GM12878 (cell line): ENCODE results near the gene FBXL17. TPM values are rescaled to one million over a fixed set of nuclear protein-coding genes. Genes with fewer than 3 reads are reported as not detected.

ENCODE experiments used
- ATAC-seq: fragments of 200-7000 bp; cut with Tn5 transposase; 3 replicates; pipeline ENCODE4 v1.9.1; 2020; ENCODE audit warnings: mild to moderate bottlenecking, moderate library complexity
- BruUV-seq: library from RNA; stranded (reverse); fragments of 400-500 nt; replicated peaks from 2 replicates; lab custom pipeline; 2021; lab: Mats Ljungman, UMichigan
- CTCF ChIA-PET: fragments of 300-600 bp; sonication (Branson Sonifier 250); formaldehyde crosslinking; extraction: SDS; loops from one replicate; lab custom pipeline; 2021; ENCODE audit warnings: inconsistent platforms; lab: Yijun Ruan, JAX
- POLR2A ChIA-PET: fragments of 350-600 bp; formaldehyde crosslinking; extraction: SDS; loops from one replicate; lab custom pipeline; 2021; ENCODE audit warnings: inconsistent platforms; lab: Charles Lee
- RAD21 ChIA-PET: fragments of 300-600 bp; sonication (Branson Sonifier 250); formaldehyde crosslinking; loops from one replicate; lab custom pipeline; 2023; ENCODE audit warnings: antibody characterized with exemption; ENCODE audit not compliant: unreplicated experiment; lab: Charles Lee
- SMC1A ChIA-PET: fragments of 300-600 bp; sonication (Branson Sonifier 250); formaldehyde crosslinking; loops from one replicate; lab custom pipeline; 2023; ENCODE audit not compliant: unreplicated experiment, uncharacterized antibody; lab: Charles Lee
- DNase-seq: peaks from one replicate; pipeline ENCODE4 v3.0.0-alpha.2; 2011; ENCODE audit warnings: low read depth, low spot score
- FAIRE-seq: peaks from 3 replicates; lab custom pipeline; 2011; peaks lifted over from hg19 to GRCh38; lab: Jason Lieb, UNC
- H2AFZ ChIP-seq: 2 replicates; pipeline ENCODE4 v1.6.0; 2011; ENCODE audit warnings: low read depth, low read length, control low read depth; ENCODE audit not compliant: control insufficient read depth
- H3K27ac ChIP-seq: 2 replicates; pipeline ENCODE4 v1.5.1; 2011; ENCODE audit warnings: control low read depth; ENCODE audit not compliant: control insufficient read depth, insufficient read depth
- H3K27me3 ChIP-seq, 2 experiments: replicated peaks in 1 of 2; 2 replicates each; pipeline versions ENCODE4 v1.6.0 to v1.6.1; 2011; ENCODE audit warnings: low read length in 1 of 2; ENCODE audit not compliant: control insufficient read depth in 2 of 2, insufficient read depth in 2 of 2
- H3K36me3 ChIP-seq, 2 experiments: 2 replicates each; pipeline ENCODE4 v1.5.1; 2011; ENCODE audit warnings: low read length in 1 of 2; ENCODE audit not compliant: control insufficient read depth in 2 of 2, insufficient read depth in 2 of 2
- H3K4me1 ChIP-seq: 2 replicates; pipeline ENCODE4 v1.6.1; 2011; ENCODE audit warnings: mild to moderate bottlenecking, low read length, moderate library complexity, mixed read lengths; ENCODE audit not compliant: control insufficient read depth, insufficient read depth
- H3K4me2 ChIP-seq: 2 replicates; pipeline ENCODE4 v1.6.0; 2011; ENCODE audit warnings: control low read depth; ENCODE audit not compliant: control insufficient read depth, insufficient read depth
- H3K4me3 ChIP-seq: fragments of 200-600 bp; sonication (generic); 2 replicates; pipeline ENCODE4 v1.5.1; 2016
- H3K79me2 ChIP-seq: 2 replicates; pipeline ENCODE4 v1.6.0; 2011; ENCODE audit warnings: low read length; ENCODE audit not compliant: control insufficient read depth, insufficient read depth
- H3K9ac ChIP-seq: 2 replicates; pipeline ENCODE4 v1.8.0; 2011; ENCODE audit warnings: low read length, control low read depth, mixed read lengths; ENCODE audit not compliant: control insufficient read depth, insufficient read depth
- H3K9me3 ChIP-seq: replicated peaks from 3 replicates; pipeline ENCODE4 v1.5.1; 2011; ENCODE audit warnings: mild to moderate bottlenecking, low read length; ENCODE audit not compliant: control insufficient read depth, insufficient read depth
- H4K20me1 ChIP-seq: 2 replicates; pipeline ENCODE4 v1.6.0; 2011; ENCODE audit not compliant: control insufficient read depth, insufficient read depth
- BCL11A ChIP-seq: IDR thresholded peaks from 2 replicates; pipeline ENCODE4 v1.6.1; 2011; ENCODE audit warnings: low read depth, low read length
- CBFB ChIP-seq: IDR thresholded peaks from 2 replicates; pipeline ENCODE4 v1.6.1; 2016; ENCODE audit warnings: antibody characterized with exemption, low read depth
- CHD1 ChIP-seq: IDR thresholded peaks from 2 replicates; pipeline ENCODE4 v1.6.1; 2012; ENCODE audit warnings: low read depth, low read length, improper control_type of control experiment
- EED ChIP-seq: sonication (generic); IDR thresholded peaks from 2 replicates; pipeline ENCODE4 v1.6.1; 2016; ENCODE audit warnings: antibody characterized with exemption, low read depth
- NR2C1 ChIP-seq: fragments of 450-650 bp; IDR thresholded peaks from 2 replicates; pipeline ENCODE4 v1.6.1; 2017; ENCODE audit warnings: antibody characterized with exemption, mild to moderate bottlenecking, moderate library complexity
- RELA ChIP-seq: fragments of 450-650 bp; IDR thresholded peaks from 2 replicates; pipeline ENCODE4 v1.8.0; 2014; ENCODE audit warnings: borderline replicate concordance; ENCODE audit not compliant: partially characterized antibody
- SMC3 ChIP-seq: IDR thresholded peaks from 2 replicates; pipeline ENCODE4 v1.6.1; 2011; ENCODE audit warnings: low read length, improper control_type of control experiment, borderline replicate concordance
- ZNF24 ChIP-seq: fragments of 450-650 bp; IDR thresholded peaks from 2 replicates; pipeline ENCODE4 v1.6.1; 2017; ENCODE audit warnings: antibody characterized with exemption, mild to moderate bottlenecking
- ZNF384 ChIP-seq: IDR thresholded peaks from 2 replicates; pipeline ENCODE4 v1.6.1; 2012; ENCODE audit warnings: low read depth, mild to moderate bottlenecking, low read length, improper control_type of control experiment, borderline replicate concordance
- WGBS: methylation state at CpG from one replicate; pipeline ENCODE4 v1.1.6; 2016; ENCODE audit warnings: low lambda C conversion rate; ENCODE audit not compliant: insufficient replicate concordance, insufficient coverage; ENCODE audit errors: missing lambda C conversion rate; 5-methylcytosine and 5-hydroxymethylcytosine counted together
- in situ Hi-C: fragments of 300-500 bp; cut with MboI; formaldehyde crosslinking; loops from 9 replicates; pipeline ENCODE4 v1.14.3; 2018; ENCODE audit warnings: mixed read lengths
- intact Hi-C: fragments of 100-400 bp; cut with micrococcal nuclease; formaldehyde crosslinking; loops from one replicate; pipeline ENCODE4 v1.14.2; 2022; ENCODE audit not compliant: unreplicated experiment
- polyA plus RNA-seq, 11 experiments: library from polyadenylated mRNA; depleted of rRNA in 4 of 11; unstranded in 6 of 11; stranded (reverse) in 5 of 11; fragments of >200 nt; fragmentation: Nextera tagmentation in 4 of 11; fragmentation: Illumina TruSeq in 1 of 11; extraction: Ambion mirVana in 4 of 11; extraction: Trizol in 1 of 11; gene quantifications; 1 replicate in 1 of 11; 2 replicates in 10 of 11; pipeline versions ENCODE4 v1.2.1 to v1.2.3, GENCODE V29; 2011 to 2016; ENCODE audit warnings: inconsistent platforms in 2 of 11, missing spikeins in 2 of 11, low read depth in 1 of 11
- total RNA-seq, 4 experiments: library from RNA; depleted of rRNA in 3 of 4; stranded (reverse); fragments of >200 nt in 3 of 4; fragmentation: Illumina TruSeq in 1 of 4; extraction: Trizol in 1 of 4; gene quantifications; 2 replicates each; pipeline versions ENCODE4 v1.2.1 to v1.2.3, GENCODE V29; 2013 to 2021
- TF ChIP-seq, protein P1 (sequence below): fragments of 450-650 bp; IDR thresholded peaks from 2 replicates; pipeline ENCODE4 v1.6.1; 2017; ENCODE audit warnings: mild to moderate bottlenecking
- TF ChIP-seq, protein P2 (sequence below): fragments of 450-650 bp; IDR thresholded peaks from 2 replicates; pipeline ENCODE4 v1.6.1; 2014; ENCODE audit warnings: mild to moderate bottlenecking
- TF ChIP-seq, protein P3 (sequence below): fragments of 450-650 bp; IDR thresholded peaks from 2 replicates; pipeline ENCODE4 v1.6.1; 2016; ENCODE audit warnings: mild to moderate bottlenecking

Gene FBXL17
- total and polyA plus RNA-seq, 10 of the 15 experiments (the other 5 are each of a cell fraction or from before 2014, with no cell fraction given): 0.88 to 9.0 (median 4.4) TPM

DNA sequence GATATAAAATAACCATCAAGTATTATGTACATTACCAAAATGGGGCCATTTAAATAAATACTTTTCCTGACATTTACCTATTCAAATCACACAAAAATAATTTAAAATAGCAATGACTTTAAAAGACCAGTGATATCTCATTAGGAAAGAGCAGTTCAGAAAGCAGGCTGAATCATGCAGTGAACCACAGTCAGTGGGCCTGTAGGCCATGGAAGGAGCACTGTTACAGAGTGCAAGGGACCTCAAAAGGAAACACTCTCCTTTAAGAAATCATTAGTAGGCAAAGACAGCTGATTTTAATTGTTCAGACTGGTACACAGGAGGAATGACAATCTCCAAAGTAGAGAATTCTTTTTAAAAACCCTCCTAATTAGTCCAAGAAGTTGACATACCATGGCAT is 427.6 kb downstream of the FBXL17 start:
- RAD21 ChIA-PET: no interaction called here
- intact Hi-C loops (no loop called here), in situ Hi-C loops (no loop called here)
- H4K20me1 ChIP-seq: no peaks in the 10 kb centered on the region
- no peaks in the 10 kb centered on the region for H3K79me2 ChIP-seq
- no peak overlapping the region for H3K9ac ChIP-seq
- FAIRE-seq (no peak), DNase-seq (no peak), ATAC-seq (no peak)
- BruUV-seq: no TSS peak
- no peaks in the 10 kb centered on the region for H3K27me3 ChIP-seq
- H3K27ac ChIP-seq: no peak overlapping the region
- SMC1A ChIA-PET: no interaction called here
- no peak overlapping the region for H3K4me2 ChIP-seq
- H2AFZ ChIP-seq: no peak overlapping the region
- no peak overlapping the region for H3K4me3 ChIP-seq
- no peaks in the 10 kb centered on the region for H3K4me1 ChIP-seq
- POLR2A ChIA-PET: no interaction called here
- no peaks in the 10 kb centered on the region for H3K36me3 ChIP-seq
- H3K9me3 ChIP-seq: no peaks in the 10 kb centered on the region
- CTCF ChIA-PET: no interaction called here
- TF ChIP-seq, protein P1, sequence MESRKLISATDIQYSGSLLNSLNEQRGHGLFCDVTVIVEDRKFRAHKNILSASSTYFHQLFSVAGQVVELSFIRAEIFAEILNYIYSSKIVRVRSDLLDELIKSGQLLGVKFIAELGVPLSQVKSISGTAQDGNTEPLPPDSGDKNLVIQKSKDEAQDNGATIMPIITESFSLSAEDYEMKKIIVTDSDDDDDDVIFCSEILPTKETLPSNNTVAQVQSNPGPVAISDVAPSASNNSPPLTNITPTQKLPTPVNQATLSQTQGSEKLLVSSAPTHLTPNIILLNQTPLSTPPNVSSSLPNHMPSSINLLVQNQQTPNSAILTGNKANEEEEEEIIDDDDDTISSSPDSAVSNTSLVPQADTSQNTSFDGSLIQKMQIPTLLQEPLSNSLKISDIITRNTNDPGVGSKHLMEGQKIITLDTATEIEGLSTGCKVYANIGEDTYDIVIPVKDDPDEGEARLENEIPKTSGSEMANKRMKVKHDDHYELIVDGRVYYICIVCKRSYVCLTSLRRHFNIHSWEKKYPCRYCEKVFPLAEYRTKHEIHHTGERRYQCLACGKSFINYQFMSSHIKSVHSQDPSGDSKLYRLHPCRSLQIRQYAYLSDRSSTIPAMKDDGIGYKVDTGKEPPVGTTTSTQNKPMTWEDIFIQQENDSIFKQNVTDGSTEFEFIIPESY: no peak

DNA sequence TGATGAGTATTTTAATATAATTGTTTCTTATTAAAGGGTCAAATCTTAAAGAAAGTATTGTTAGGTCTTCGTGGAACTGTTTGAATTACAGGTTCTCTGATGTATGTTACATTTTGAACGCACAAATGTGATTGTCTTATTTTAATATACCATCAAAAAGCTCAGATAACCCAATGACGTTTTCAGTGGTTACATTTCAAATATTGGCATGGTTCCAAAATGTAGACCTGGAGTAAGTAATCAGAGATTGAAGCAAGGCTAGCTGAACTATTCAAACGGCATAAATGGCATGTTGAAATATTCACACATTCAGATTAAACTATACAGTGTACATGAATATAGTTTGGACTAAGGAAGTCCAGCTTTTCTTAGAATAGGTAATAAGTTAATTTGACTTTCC is 429.4 kb downstream of the FBXL17 start:
- H3K27ac ChIP-seq: no peak overlapping the region
- POLR2A ChIA-PET: no interaction called here
- CTCF ChIA-PET: no interaction called here
- FAIRE-seq: no peak
- no peaks in the 10 kb centered on the region for H3K27me3 ChIP-seq
- H3K9ac ChIP-seq: no peak overlapping the region
- no peaks in the 10 kb centered on the region for H3K36me3 ChIP-seq
- no peak for ATAC-seq
- SMC1A ChIA-PET: interaction anchor here (1.7 kb wide), 1 partner anchor 25 kb away, joined by 5 read pairs; no protein-coding TSS in a partner anchor
- H3K9me3 ChIP-seq: no peaks in the 10 kb centered on the region
- TF ChIP-seq, protein P2, sequence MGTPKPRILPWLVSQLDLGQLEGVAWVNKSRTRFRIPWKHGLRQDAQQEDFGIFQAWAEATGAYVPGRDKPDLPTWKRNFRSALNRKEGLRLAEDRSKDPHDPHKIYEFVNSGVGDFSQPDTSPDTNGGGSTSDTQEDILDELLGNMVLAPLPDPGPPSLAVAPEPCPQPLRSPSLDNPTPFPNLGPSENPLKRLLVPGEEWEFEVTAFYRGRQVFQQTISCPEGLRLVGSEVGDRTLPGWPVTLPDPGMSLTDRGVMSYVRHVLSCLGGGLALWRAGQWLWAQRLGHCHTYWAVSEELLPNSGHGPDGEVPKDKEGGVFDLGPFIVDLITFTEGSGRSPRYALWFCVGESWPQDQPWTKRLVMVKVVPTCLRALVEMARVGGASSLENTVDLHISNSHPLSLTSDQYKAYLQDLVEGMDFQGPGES: no peak
- TF ChIP-seq SMC3 (no peak), ZNF24 (no peak), EED (no peak), RELA (no peak), CBFB (no peak), CHD1 (no peak), NR2C1 (no peak), BCL11A (no peak), ZNF384 (no peak)
- TF ChIP-seq, protein P3, sequence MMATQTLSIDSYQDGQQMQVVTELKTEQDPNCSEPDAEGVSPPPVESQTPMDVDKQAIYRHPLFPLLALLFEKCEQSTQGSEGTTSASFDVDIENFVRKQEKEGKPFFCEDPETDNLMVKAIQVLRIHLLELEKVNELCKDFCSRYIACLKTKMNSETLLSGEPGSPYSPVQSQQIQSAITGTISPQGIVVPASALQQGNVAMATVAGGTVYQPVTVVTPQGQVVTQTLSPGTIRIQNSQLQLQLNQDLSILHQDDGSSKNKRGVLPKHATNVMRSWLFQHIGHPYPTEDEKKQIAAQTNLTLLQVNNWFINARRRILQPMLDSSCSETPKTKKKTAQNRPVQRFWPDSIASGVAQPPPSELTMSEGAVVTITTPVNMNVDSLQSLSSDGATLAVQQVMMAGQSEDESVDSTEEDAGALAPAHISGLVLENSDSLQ: no peak
- H3K79me2 ChIP-seq: no peaks in the 10 kb centered on the region
- H4K20me1 ChIP-seq: no peaks in the 10 kb centered on the region
- no peak overlapping the region for H3K4me2 ChIP-seq
- BruUV-seq: no TSS peak
- no peak overlapping the region for H3K4me3 ChIP-seq
- in situ Hi-C loops (no loop called here), intact Hi-C loops (no loop called here)
- RAD21 ChIA-PET: no interaction called here
- no peak overlapping the region for H2AFZ ChIP-seq
- 65% methylated on average over 4 of the region's 4 CpGs for WGBS
- no peaks in the 10 kb centered on the region for H3K4me1 ChIP-seq
- no peak for DNase-seq
